Omental fat pad (tissue), 4 donors: ENCODE results near the gene FAM186B. TPM values are rescaled to one million over a fixed set of nuclear protein-coding genes. Genes with fewer than 3 reads are reported as not detected.

ENCODE experiments used
- ATAC-seq: fragments of 150-250 bp; one replicate; pipeline ENCODE4 v1.9.1; 2016; ENCODE audit warnings: mild to moderate bottlenecking, moderate library complexity; ENCODE audit not compliant: low FRiP score
- DNase-seq: peaks from one replicate; pipeline ENCODE4 v3.0.0-alpha.2; 2019; ENCODE audit warnings: low spot score
- total RNA-seq, 4 donors: library from RNA; depleted of rRNA; stranded (reverse); fragments of >200 nt; gene quantifications; one replicate each; pipeline ENCODE4 v1.1.0, GENCODE V29; 2016
- TF ChIP-seq, protein P1 (sequence below), 3 donors: fragments of 450-650 bp; IDR thresholded peaks; one replicate each; pipeline ENCODE4 v1.5.1; 2016 to 2017; ENCODE audit warnings: antibody characterized with exemption in 3 of 3, mild to moderate bottlenecking in 3 of 3, moderate library complexity in 2 of 3

FAM186B gene
- total RNA-seq, 4 donors from 2014 or later = 0.25 to 0.84 (median 0.48) TPM; not detected in 1

DNA sequence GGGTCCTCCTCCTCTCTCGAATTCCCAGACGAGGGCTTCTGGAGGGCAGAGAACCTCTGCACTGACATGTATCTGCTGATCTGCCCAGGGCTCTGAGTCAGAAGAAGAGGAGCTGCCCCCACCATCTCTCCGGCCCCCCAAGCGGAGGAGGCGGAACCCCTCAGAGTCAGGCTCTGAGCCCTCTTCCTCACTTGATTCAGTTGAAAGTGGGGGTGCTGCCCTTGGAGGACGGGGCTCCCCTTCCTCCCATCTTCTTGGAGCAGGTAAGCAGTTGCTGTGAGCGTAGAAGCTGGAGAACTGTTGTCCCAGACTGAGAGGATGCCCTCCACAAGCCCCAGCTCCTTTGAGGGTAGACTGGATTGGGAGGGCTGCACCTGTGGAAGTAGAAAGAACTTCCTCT lies 37.7 kb upstream of the FAM186B start:
- TF ChIP-seq, protein P1, sequence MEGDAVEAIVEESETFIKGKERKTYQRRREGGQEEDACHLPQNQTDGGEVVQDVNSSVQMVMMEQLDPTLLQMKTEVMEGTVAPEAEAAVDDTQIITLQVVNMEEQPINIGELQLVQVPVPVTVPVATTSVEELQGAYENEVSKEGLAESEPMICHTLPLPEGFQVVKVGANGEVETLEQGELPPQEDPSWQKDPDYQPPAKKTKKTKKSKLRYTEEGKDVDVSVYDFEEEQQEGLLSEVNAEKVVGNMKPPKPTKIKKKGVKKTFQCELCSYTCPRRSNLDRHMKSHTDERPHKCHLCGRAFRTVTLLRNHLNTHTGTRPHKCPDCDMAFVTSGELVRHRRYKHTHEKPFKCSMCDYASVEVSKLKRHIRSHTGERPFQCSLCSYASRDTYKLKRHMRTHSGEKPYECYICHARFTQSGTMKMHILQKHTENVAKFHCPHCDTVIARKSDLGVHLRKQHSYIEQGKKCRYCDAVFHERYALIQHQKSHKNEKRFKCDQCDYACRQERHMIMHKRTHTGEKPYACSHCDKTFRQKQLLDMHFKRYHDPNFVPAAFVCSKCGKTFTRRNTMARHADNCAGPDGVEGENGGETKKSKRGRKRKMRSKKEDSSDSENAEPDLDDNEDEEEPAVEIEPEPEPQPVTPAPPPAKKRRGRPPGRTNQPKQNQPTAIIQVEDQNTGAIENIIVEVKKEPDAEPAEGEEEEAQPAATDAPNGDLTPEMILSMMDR (IDR thresholded peaks at IDR 0.05) = no peak
- ATAC-seq (no peak), DNase-seq (no peak)

DNA sequence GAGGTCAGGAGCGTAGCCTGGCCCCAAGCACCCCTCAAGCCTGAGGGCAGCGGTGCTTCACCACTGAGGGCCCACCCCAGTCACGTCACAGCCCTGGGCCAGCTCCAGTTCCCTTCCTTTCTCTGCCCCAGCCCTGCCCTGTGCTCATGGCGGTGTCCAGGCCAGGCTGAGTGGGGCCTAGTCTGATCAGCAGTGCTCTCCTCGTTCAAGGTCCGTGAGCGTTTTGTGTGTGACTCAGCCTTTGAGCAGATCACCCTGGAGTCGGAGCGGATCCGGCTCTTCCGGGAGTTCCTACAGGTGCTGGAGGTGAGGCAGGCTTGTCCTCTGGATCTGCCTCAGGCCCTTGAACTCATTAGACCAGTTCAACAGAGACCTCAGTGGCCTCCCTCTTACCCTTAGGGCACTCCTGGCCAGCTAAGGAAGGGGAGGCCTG lies 36.9 kb upstream of the FAM186B start:
- no peak for ATAC-seq
- TF ChIP-seq, protein P1 (IDR thresholded peaks at IDR 0.05) = no peak
- no peak for DNase-seq

DNA sequence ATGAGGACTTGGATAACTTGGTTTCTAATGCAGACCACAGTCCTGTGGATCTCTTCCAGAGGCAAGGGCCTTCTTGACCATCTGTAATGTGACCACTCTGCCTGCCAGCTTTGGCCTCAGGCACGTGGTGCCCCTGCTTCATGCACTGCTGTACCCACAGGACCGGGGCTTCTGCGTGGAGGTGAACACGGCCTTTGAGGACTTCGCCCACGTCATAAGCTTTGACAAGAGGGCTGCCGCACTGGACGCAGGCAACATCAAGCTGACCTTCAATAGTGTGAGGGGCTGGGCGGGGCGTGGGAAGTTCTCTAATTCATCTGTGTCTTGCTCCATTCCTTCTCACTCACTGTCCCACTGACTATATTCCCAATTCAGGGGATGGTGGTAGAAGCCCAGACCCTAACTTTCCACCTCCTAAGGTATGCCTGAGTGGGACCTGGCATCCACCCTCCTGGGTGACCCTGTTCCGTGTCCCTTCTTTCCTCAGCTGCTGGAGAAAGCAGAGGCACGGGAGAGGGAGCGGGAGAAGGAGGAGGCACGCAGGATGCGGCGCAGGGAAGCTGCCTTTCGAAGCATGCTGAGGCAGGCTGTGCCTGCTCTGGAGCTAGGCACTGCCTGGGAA lies 36.4 kb upstream of the FAM186B start:
- ATAC-seq = no peak
- no peak for DNase-seq
- TF ChIP-seq, protein P1 (IDR thresholded peaks at IDR 0.05) = no peak

DNA sequence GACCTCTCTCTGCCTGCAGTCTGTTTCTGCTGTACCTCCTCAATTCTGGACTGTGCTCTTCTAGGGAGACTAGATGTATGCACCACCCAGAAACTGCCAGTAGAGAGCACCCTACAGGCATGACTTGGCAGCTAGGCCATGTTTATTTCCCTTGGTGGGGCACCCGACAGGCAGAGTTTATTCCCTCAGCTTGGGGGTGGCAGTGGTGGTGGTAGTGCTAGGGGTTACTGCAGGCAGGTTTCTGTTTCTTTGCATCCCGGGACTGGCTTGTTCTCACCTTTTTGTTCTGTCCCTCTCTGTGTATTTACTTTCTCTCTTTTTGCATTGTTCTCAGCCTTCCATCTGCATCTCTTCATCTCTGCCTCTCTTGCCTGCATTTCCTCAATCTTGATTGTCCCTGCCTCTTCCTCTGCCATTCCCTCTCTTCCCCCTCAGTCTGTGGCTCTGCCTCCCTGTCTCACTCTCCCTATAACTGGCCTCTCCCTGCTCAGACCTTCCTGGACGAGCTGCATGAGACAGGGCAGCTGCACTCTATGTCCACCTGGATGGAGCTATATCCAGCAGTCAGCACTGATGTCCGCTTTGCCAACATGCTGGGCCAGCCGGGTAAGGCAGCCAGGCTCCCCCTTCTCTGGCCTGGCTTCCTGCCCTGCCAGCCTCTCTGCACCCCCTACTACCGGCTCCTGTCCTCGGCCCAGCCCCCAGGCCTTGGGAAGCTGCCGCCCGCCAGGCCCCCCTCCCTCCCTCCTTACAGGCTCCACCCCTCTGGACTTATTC lies 31.7 kb upstream of the FAM186B start:
- DNase-seq = no peak
- peak; percentile 77 for ATAC-seq
- TF ChIP-seq, protein P1 (IDR thresholded peaks at IDR 0.05) = no peak

DNA sequence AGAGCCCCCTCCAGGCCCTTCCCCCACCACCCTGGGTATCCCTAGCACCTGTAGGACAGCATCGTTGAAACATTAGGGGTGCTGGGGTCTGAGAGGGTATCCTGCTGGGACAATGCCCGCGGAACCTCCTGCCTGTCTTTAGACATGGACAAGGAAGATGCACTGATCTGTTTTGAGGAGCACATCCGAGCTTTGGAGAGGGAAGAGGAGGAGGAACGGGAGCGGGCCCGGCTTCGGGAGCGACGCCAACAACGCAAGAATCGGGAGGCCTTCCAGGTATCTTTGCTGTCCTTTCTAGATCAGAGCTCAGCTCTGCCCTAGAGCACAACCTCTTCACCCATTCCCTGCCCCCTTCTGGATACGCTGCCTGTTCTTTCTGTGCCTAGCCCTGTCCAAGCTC lies 31.1 kb upstream of the FAM186B start:
- no peak for ATAC-seq

DNA sequence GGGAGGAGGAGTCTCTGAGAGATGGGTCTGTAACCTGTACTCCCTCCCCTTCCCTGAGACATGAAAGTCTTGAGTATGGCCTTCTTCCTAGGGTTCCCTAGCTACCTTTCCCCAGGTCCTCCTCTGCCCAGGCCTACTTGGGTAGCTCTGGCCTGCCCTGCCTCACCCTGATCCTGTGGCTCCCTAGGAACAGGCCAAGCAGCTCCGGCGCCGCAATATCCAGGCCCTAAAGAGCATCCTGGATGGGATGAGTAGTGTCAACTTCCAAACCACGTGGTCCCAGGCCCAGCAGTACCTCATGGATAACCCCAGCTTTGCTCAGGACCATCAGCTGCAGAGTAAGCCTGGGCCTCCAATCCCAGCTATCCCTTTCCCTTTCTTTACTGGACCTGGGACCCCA lies 30.2 kb upstream of the FAM186B start:
- no peak for DNase-seq
- TF ChIP-seq, protein P1 (IDR thresholded peaks at IDR 0.05) = no peak
- ATAC-seq = no peak

More for the DNA sequence above, 31.1 kb upstream of the FAM186B start:
- TF ChIP-seq, protein P1 (IDR thresholded peaks at IDR 0.05) = no peak
- DNase-seq = no peak

DNA sequence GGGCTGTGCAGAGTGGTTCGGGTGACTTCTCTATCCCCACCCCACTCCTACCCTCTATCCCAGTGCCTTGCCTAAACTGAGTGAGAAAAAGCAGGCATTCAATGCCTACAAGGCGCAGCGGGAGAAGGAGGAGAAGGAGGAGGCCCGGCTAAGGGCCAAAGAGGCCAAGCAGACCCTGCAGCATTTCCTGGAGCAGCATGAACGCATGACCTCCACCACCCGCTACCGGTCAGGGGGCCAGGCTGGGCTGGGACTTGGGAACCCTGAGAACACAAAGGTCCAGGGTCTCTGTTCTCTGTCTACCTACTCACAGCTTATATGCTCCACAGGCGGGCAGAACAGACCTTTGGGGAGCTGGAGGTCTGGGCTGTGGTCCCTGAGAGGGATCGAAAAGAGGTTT lies 29.6 kb upstream of the FAM186B start:
- ATAC-seq = no peak
- TF ChIP-seq, protein P1 (IDR thresholded peaks at IDR 0.05) = no peak
- DNase-seq = no peak
